ENCODE data around the gene SYT13.

Gene SYT13

GRCh38 chr11:45305874-45306623, 19.9 kb upstream of the SYT13 start:
- no peak for TF ChIP-seq CTCF (IDR thresholded peaks at IDR 0.05; ENCODE audit: low read depth, low read length)
- DNase-seq (ENCODE audit: extremely low read depth, low read depth) = no peak

- TF ChIP-seq CTCF (IDR thresholded peaks at IDR 0.05; ENCODE audit: low read depth, low read length) = no peak
- no peak for DNase-seq (ENCODE audit: extremely low read depth, low read depth)
Measured at GRCh38 chr11:45304992-45305335, 18.8 kb upstream of the SYT13 start.

GRCh38 chr11:45304111-45304991, 18.2 kb upstream of the SYT13 start:
- DNase-seq (ENCODE audit: extremely low read depth, low read depth) = no peak
- no peak for TF ChIP-seq CTCF (IDR thresholded peaks at IDR 0.05; ENCODE audit: low read depth, low read length)

- no peak for TF ChIP-seq CTCF (IDR thresholded peaks at IDR 0.05; ENCODE audit: low read depth, low read length)
- no peak for DNase-seq (ENCODE audit: extremely low read depth, low read depth)
Measured at GRCh38 chr11:45303316-45303715, 17.2 kb upstream of the SYT13 start.

- no peak for TF ChIP-seq CTCF (IDR thresholded peaks at IDR 0.05; ENCODE audit: low read depth, low read length)
- DNase-seq (ENCODE audit: extremely low read depth, low read depth) = no peak
Measured at GRCh38 chr11:45301537-45302246, 15.6 kb upstream of the SYT13 start.

- TF ChIP-seq CTCF (IDR thresholded peaks at IDR 0.05; ENCODE audit: low read depth, low read length) = no peak
- no peak for DNase-seq (ENCODE audit: extremely low read depth, low read depth)
Measured at GRCh38 chr11:45300715-45301114, 14.6 kb upstream of the SYT13 start.
